Activated CD8-positive, alpha-beta memory T cell treated with anti-CD3 and anti-CD28 coated beads, Interleukin-2, amount 50 U/mL, for 24 hours (primary cell): ENCODE data around the gene PTPRG.

Experiments used
- DNase-seq: peaks from one replicate; pipeline ENCODE4 v3.0.0-alpha.2; 2020; ENCODE audit errors: extremely low read depth

The PTPRG gene

GRCh38 chr3:62183969-62184368, 622.6 kb downstream of the PTPRG start:
- no peak for DNase-seq

- no peak for DNase-seq
Observed at GRCh38 chr3:62184559-62184958, 623.2 kb downstream of the PTPRG start.

DNA sequence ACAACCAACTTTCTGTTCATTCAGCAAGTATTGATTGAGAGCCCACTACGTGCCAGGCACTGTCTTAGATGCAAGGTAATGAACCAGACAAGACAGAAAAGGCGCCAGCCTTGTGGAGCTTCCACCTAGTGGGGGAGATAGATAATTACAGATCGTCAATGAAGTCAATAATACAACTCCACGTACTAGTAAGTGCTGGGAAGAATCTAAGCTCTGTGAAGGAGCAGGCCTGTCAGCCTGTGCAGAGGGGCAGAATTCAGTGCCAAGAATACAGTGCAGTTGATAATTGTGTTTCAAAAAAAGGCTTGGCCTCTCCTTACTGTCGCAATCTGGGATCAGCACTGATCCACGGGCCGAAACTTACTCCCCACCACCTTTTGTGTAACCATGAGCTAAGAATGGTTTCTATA, 625.7 kb downstream of the PTPRG start:
- no peak for DNase-seq

DNA sequence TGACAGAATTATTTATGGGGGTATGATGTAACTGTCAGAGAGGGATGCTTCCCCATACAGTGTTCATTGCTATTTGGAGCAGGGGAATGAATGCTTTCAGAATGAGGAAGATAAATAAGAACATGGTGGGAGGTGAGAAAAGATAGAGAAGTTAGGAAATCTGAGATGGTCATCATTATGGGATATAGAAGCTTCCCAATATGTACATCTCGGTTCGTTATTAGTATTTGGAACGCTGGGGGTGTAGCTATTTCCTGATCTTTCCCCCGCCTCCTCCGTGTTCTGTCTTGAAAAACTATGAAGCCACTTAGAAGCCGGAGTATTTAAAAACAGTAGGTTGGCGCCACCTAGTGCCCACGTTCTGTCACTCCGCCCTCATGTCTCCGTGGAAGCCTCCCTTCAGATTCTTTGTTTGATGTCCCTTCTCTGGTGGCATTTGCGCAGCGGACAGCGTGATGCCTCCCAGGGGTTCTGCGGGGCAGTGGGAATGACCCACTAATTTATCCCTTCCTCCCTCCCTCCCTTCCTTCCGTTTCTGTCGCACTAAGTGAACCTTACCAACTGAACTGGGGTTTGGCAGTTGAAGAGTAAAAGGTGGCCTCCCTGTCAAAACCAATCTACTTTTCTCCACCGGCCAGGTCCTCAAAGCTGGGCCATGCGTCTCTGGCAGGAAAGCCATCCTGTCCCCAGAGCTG, 627.5 kb downstream of the PTPRG start:
- DNase-seq = peak; percentile 9

DNA sequence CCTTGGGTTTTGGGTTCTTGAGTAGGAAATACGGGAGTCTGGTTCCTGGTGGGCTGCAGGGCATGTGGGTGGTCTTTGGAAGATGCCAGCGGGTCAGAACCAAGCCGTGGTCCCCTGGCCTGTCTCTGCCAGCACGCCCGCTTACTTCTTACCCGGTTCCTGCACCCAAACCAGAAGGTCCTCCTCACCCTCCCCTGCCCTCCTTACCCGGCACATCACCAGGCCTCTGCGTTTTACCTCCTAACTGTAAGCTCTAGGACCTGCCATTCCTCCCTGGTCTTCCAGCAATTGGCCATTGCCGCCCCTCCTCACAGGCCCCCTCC, 628.0 kb downstream of the PTPRG start:
- DNase-seq = no peak

- no peak for DNase-seq
Observed at GRCh38 chr3:62192891-62193290, 631.5 kb downstream of the PTPRG start.

DNA sequence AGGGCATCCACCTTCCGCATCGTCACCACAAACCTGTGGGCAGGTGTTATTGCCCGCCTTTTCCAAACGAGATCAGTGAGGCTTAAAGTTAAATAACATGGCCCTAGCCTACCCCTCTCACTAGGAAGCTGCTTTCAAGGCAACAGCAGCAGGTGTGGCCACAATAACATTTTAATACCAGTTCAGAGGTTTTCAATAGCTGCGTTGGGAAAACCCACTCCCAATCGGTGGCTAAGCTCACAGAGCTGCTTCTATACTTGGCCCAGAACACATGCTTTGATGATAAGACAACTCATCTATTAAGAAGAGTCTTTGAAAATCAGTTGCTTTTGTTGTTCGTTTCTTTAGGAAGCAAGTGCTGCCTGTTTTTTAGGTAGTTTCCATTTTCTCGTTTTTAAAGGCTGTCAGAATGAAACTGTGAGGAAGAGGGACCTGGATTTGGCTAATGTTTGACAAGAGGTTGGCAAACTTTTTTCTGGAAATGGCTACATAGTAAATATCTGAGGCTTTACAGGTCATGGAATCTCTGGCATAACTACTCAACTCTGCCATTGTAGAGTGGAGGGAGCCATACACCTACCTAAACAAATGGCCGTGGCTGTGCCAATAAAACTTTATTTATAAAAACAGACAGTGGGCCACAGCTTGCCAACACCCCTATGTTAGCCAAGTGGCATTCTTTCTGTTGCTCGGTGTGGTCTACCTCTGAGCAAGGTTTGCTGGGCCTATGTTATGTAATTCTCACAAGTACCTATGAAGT, 632.4 kb downstream of the PTPRG start:
- DNase-seq = no peak

GRCh38 chr3:62197350-62198012, 636.1 kb downstream of the PTPRG start:
- DNase-seq = no peak

DNA sequence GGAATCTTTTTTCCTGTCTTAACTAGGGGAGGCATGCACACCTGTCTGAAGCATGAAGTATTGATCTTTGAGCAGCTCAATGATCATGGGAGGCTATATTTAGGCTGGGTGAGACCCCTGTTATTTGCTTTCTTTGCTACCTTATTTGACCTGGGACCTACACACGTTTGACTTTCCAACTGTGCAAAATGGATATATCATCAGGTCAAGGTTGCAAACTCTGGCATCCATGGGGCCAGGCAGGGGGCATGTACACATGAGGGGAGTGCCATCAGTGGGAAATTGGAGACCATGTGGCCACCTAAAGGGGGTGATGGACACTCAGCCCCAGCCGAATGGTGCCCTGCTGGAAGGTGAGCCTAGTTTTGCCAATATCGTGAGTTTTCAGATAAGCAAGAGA, 637.8 kb downstream of the PTPRG start:
- DNase-seq = no peak

- DNase-seq = no peak
Observed at GRCh38 chr3:62201438-62202035, 640.2 kb downstream of the PTPRG start.

DNA sequence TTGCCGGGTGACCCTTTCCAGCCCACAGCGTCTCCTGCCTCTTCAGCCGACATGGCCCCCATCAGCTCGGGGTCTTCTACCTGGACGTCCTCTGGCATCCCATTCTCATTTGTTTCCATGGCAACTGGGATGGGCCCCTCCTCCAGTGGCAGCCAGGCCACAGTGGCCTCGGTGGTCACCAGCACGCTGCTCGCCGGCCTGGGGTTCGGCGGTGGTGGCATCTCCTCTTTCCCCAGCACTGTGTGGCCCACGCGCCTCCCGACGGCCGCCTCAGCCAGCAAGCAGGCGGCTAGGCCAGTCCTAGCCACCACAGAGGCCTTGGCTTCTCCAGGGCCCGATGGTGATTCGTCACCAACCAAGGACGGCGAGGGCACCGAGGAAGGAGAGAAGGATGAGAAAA, 641.8 kb downstream of the PTPRG start:
- no peak for DNase-seq

DNA sequence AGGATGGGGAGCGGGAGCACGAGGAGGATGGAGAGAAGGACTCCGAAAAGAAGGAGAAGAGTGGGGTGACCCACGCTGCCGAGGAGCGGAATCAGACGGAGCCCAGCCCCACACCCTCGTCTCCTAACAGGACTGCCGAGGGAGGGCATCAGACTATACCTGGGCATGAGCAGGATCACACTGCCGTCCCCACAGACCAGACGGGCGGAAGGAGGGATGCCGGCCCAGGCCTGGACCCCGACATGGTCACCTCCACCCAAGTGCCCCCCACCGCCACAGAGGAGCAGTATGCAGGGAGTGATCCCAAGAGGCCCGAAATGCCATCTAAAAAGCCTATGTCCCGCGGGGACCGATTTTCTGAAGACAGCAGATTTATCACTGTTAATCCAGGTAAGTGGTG, 642.2 kb downstream of the PTPRG start:
- no peak for DNase-seq

- DNase-seq = no peak
Observed at GRCh38 chr3:62207197-62207596, 645.8 kb downstream of the PTPRG start.

- DNase-seq = no peak
Observed at GRCh38 chr3:62208385-62208784, 647.0 kb downstream of the PTPRG start.

GRCh38 chr3:62209101-62209500, 647.7 kb downstream of the PTPRG start:
- DNase-seq = no peak

GRCh38 chr3:62210011-62210410, 648.6 kb downstream of the PTPRG start:
- no peak for DNase-seq

GRCh38 chr3:62211675-62212429, 650.5 kb downstream of the PTPRG start:
- no peak for DNase-seq

DNA sequence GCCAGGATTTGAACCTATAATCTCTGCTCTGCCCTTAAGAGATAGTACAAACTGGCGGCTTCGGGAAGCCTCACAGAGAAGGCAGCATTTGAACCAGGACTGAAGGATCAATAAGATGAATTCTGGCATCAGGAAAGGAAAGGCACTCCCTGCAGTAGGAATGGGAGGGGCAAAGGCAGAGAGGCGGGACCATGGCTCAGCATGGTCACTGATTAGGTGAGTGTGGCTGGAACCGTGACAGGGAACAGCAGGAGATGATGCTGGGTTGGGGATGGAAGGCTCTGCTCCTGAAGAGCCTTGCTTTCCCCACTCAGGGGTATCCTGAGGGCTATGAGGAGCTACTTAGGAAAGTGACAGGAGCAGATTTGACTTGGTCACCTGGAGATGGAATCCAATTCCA, 653.5 kb downstream of the PTPRG start:
- no peak for DNase-seq

- no peak for DNase-seq
Observed at GRCh38 chr3:62220616-62221015, 659.2 kb downstream of the PTPRG start.

DNA sequence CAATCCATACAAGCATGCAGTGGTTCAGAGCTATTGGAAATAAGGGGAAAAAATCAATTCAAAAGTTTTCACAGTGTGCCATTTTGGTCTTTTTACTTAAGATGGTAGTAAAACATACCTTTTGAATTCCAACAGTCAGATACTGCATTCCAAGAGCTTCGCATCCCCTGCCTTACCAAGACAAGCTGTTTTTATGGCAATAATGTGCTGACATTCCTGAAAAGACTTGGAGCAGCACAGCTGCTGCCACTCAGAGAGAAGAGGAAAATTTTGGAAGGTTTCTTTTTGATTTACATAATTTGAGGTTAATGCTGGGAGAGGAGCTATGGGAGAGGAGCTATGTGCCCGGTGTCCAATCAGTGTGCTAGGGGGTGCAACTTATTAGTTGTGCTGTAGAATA, 663.7 kb downstream of the PTPRG start:
- no peak for DNase-seq

DNA sequence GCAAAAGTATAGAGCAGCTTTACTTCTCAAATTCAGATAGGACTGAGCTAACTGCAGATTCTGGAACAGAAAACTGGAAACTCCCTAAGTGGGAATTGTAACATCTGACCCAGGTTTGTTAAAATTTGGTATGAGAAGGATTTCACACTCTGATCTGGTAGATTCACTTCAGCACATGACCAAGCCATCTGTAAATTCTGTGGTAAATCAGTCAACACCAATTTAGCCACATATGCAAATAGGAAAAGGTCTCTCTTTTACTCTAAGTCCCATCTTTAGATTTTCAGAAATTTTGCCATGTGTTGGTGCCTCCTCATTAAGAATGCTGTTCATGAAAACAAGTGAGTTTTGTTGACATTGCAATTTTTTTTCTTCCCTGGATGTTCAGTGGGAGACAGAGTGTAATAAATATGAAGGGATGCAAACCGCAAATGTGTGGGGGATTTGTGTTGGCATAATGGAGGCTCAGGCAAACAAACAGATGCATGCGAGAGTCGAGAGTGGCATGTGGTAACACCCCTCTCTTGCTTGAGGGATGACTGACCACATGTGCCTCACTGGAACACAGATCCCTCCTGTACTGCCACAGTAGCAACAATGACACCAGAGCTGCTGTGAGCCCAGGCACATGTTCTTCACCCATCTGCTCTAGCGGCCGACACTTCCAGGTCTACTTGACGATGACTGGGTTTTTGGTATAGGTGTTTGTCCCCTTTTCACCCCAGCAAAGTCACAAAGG, 665.4 kb downstream of the PTPRG start:
- no peak for DNase-seq
